COR-L47 (cell line): ENCODE results near the gene DPP9.
"Not testable (repeated sequence)": the region's sequence is repeated elsewhere in the genome, so short reads cannot be mapped to it uniquely, and the experiment has no call there.

Source experiments
- DNase-seq: peaks from one replicate; lab custom pipeline; 2025; lab: John Stamatoyannopoulos, UW

Gene DPP9

DNA sequence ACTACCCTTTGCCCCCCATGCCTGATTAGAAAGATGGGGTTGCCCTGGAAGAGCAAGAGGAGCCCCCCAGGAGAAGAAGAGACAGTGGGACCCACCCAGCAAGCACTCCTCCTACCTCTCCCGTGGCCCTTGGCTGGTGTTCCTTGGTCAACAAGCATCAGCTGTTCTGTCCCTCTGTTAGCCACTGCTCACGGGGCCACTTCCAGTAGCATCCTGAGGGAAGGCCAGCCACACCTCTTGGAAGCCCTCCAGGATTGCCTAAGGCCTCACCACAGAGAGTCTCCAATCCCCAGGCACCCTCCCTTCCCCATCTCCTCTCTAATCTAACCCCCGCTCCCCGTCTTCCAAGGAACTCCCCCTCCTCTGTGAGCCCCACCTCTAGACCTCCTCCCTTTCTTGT lies 15.1 kb upstream of the DPP9 start:
- peak; percentile 62 for DNase-seq

DNA sequence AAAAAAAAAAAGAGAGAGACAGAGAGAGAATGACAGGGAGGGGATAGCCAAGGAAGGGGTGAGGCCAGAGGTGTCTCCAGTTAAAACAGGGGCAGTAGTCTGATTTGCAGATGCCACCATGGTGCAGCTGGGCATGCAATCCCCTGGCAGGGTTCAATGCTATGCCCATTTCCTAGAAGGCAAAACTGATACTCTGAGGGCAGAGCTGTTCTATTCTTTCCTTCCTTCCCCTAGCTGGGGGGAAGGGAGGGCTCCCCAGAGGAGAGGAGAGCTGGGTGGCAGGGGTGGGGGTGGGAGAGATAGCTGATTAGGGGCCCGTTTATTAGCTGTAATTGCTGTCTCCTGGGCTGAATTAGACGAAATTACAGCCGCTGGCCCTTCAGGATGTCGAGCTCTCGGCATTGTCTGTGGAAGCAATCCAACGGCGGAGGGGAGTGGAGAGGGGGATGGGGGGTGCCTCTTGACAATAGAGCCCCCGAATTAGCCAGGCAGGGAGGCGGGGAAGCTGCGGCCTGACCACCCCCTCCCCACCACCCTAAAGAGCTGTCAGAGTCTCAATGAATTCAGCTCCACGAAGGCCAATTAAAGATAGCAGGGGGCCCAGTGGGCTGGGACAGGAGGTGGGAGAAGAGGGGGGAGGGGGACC lies 14.4 kb upstream of the DPP9 start:
- DNase-seq: peak; percentile 95

DNA sequence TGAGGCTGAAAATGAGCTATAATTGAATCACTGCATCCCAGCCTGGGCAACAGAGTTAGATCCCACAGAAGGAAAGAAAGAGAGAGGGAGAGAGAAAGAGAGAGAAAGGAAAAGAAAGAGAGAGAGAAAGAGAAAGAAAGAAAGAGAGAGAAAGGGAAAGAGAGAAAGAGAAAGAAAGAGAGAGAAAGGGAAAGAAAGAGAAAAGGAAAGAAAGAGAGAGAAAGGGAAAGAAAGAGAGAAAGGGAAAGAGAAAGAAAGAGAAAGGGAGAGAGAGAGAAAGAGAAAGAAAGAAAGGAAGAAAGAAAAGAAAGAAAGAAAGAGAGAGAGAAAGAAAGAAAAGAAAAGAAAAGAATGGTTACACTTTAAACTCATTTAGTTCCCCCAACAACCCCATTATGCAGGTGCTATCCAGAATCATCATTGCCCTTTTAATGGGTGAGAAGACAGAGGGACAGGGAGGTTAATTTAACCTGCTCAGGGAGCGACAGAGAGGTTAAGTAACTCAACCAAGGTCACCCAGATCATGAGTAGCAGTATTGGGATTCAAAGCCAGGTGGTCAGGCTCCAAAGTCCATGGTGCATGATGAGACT lies 10.2 kb upstream of the DPP9 start:
- no peak for DNase-seq

DNA sequence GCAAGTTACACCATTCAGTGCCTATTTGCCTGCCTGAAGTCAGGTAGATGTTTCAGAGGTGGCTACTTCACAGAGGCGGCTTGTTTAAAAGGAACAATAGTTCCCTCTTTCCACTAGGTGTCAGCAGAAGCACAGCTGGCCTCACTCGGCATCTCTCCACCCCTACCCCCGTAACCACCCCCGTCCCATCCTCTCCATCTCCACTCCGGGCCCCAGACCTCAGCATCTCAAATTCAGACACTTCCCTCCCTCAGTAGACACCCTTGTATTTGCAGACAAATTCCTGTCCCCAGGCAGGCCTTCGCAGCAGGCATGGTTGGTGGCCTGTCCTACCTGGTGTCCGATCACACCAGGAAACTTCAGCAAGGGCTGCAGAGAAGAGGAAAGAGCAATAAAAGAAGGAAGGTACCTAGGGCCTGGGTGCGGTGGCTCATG lies 9.1 kb upstream of the DPP9 start:
- peak; percentile 68 for DNase-seq

DNA sequence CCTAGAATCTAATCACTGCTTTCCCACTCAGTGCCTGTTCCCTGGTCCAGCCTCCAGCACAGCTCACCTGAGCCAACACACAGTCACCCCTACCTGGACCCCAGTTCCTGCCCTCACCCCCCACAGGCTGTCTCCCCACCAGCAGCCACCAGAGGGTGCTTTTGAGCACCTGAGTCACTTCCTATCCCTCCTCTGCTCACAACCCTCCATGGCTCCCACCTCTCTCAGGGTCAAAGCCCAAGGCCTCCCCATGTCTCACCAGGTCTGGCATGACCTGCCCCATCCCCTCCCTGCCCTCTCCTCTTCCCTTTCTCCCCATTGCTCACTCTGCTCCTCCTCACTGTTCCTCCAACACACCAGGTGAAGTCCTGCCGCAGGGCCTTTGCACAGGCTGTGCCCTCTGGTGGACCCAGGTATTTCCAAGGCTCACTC lies 7.1 kb upstream of the DPP9 start:
- DNase-seq: no peak

DNA sequence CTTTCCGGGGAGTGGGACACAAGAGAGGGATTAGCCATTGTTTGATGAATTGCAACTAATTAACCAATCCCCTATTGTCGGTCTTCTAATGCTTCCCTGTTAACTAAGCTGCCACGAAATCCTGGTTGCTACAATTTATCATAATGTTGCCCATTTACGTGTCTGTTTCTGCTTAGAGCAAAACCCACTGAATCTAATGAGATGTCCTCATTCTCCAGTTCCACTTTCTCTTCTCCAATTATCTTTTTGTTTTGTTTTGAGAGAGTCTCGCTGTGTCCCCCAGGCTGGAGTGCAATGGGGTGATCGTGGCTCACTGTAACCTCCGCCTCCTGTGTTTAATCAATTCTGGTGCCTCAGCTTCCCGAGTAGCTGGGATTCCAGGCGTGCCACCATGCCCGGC lies 5.2 kb upstream of the DPP9 start:
- DNase-seq: no peak

DNA sequence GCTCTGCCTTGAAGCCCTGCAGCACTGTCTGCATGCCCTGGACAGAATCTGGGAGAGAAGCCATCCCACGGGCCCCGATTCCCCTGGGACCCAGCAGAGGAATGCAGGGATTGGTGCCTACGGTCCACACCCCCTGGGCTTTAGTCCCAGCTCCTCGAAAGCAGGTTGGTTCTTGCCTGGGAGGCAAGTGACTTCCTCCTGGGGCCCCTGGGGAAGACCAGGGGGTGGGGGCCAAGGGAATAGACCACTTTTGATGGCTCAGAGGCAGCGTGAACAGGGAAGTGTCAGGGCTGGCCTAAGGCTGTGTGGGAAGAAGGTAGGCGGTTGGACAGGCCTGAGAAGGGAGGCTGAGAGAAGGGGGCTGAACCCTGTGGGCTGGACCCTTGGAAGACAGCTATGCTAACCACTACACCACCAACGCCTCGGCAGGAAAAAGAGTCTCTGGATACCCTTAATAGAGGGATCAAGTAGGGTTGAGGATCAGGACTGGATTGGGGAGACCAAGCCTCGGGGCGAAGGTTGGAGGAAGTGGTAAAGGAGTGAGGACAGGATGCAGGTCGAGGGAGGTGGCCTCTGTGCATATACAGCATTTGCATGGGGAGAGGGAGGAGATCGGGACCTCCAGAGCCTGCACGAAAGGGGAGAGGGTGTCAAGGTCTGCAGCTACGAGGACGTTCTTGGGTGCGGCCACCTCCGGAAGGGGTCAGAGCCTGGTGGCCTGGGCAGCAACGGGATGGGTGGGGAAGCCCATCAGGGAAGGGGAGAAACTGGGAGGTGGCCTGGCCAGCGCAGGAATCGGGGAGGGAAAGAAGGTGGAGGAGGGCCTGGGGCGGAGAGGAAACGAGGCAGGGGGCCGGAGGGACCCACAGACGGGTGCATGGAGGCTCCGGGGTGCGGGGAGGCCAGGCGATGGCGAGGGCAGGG lies 709 bp downstream of the DPP9 start:
- DNase-seq: no peak

DNA sequence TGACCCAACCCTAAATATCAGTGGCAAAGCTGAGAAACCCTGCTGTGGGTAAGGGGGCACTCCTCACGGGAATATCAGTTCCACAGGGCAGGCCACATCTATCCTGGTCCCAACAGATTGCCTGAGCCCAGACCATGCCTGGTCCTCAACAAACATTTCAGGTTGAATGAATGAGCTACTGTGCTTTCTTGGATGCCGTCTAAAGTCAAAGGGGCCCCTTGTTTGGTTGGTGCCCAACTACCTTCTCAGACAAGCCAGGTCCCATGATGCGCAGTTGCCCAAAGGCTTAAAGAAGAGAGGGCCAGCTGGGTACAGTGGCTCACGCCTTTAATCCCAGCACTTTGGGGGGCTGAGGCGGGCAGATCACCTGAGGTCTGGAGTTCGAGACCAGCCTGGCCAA lies 2.4 kb downstream of the DPP9 start:
- DNase-seq: no peak

DNA sequence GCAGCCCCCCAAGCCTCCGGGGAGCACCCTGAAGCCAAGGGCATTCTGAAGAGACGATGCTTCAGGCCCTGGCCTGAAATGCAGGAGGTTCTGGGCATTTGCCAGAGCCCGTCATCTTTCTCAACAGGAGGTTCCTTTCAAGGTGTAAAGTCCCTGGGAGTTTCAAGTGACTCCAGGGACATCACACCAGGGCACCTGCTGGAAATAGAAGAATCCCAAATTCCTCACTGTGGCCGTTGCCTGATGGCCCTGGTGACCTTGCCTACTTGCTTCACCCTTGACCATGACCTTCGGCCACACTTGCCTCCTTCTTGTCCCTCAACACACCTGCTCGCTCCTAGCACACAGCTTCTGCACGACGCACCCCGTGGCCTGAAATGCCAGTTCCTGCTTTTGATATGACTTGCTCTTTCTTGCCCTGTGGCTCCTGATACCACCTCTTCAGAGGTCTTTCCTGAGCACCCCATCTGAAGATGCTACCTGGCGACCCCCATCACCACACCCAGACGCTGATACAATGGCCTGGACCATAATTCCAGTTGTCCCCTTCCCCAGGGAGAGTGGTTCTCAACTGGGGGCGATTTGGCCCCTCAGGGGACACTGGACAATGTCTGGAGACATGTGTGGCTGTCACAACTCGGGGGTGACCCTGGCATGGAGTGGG lies 3.5 kb downstream of the DPP9 start:
- no peak for DNase-seq

DNA sequence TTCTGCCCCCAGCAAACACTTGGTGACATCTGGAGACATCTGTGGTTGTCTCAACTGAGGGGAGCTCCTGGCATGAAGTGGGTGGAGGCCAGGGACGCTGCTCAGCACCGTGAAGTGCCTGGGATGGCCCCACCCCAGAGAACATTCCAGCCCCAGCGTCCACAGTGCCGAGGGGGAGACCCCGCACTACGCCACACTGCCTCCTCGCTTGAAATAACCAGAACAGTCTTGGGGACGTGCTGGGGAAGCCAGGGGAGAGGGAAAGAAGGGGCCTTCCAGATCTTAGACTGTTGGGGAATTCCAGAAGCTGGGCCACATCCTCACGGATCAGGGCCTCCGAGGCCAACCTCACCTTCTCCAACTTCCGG lies 4.2 kb downstream of the DPP9 start:
- no peak for DNase-seq

DNA sequence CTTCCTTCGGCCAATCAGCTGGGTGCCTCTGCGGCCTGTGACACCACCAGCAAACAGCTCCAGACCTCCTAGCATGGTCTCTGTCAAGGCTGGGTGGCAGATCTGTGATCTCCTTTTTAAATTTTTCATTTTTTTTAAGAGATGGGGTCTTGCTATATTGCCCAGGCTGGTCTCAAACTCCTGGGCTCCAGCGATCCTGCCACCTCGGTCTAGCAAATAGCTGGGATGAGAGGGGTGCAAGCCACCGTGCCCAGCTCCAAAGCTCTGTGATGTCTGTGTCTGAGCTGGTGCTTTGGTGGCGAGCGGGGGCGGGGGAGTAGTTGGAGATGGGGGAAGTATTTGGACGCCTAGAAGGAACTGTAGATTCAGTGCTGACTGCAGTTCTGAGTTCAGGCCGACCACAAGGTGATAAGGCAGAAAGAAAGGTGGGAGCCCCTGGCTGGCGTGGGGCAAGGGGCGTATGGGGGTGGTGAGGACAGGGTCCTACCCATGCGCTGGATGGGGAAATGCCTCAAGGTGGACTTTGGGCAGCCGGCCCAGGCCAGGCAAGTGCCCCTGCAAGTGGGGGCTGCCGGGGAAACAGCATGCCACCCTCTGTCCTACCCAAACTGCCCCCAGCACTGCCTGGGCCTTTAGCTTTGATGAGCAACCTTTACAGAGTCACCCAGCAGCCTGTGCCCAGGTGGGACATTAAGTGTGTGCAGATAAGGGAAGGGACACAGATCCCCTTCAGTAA lies 5.5 kb downstream of the DPP9 start:
- no peak for DNase-seq

DNA sequence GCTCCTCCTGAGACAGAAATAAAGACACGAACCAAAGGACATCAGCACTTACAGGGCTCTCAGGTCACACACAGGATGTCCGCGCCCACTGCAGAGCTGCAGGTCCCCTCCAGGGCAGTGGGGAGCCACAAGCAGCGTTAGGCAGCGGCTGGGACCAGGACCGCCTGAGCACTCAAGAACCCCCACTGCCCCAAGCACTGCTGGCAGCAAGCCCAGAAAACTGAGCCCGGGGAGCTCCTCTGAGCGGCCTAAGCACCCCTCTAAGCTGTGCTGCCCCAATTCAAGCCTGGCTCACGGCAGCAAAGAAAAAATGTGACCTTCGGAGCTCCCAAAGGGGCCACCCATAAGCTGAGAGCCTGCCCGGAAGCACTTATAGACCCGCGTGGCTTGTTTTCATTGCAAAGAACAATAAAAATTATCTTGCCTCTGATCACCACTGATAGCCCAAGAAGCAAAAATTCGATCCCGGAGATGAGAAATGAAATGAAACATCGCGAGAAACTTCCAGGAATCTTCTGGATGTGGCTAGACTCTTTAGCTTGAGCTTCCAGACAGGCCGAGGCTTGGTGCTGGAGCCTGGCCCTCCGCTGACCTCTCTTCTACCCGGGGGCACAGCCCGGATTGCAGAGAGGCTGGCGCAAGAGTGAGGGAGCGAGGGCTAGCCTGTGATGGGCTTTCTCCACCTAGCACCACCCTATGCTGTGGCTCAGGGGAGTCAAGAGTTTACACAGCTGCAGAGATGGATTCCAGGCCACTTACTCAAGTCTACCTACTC lies 6.3 kb downstream of the DPP9 start:
- no peak for DNase-seq

DNA sequence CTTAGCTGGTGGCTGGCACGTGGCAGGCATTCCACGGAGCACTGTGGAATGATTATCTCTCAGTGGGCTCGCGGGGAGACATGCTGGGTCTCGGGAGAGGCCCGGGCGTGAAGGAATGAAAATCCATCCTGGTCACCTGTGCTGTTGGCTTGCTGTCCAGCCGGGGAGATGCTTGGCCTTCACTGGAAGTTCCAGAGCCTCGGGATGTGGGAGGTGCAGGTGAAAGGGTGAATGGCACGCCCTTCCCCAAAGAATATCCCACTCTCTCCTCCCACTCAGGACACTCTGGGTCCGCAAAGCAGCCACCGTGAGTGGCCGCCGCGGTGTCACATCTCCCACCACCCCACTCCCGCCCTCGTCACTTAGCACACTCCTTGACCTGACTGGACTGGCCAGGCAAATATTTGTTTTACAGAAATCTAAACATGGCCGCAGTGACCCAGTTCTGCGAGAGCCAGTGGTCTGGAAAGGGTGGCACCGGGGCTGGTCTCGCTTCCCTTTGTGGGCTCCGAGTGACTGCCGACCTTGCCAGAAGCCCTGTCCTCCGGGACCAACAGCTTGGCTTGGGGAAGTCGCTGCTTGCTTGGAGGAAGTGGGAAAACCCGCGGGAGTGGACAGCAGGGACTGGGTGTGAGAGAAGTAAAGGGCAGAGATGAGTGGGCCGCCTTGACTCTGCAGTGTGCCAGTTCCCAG lies 8.0 kb downstream of the DPP9 start:
- DNase-seq: no peak

DNA sequence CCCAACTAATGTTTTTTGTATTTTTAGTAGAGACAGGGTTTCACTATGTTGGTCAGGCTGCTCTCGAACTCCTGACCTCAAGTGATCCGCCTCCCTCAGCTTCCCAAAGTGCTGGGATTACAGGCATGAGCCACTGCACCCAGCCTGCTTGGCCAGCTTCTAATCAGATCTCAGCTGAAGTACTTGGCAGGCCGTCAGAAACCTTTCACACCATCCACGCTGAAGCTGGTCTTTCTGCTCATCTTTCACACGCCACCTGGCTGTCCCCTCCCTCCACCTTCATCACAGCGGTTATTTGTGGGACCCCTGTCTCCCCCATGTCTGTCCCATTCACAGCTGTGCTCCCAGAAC lies 8.5 kb downstream of the DPP9 start:
- not testable (repeated sequence) for DNase-seq

DNA sequence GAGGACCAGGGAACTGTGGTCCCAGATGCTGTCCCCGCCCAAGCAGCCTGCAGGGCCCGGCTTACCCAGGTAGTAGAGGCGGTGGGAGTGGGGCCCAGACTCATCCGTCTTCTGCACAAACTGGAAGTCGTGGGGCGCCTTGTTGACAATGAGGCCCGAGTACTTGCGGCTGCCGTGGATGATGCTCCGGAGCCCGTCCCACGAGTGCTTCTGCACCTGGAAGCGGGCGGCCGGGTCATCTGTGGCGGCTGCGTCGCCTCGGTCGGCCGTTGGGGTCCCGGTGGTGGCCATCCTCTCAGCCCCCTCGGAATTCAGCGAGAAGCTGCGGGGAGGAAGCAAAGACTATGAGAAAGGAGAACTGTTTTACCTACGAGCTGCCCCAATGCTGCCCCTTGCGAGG lies 9.6 kb downstream of the DPP9 start:
- DNase-seq: no peak

DNA sequence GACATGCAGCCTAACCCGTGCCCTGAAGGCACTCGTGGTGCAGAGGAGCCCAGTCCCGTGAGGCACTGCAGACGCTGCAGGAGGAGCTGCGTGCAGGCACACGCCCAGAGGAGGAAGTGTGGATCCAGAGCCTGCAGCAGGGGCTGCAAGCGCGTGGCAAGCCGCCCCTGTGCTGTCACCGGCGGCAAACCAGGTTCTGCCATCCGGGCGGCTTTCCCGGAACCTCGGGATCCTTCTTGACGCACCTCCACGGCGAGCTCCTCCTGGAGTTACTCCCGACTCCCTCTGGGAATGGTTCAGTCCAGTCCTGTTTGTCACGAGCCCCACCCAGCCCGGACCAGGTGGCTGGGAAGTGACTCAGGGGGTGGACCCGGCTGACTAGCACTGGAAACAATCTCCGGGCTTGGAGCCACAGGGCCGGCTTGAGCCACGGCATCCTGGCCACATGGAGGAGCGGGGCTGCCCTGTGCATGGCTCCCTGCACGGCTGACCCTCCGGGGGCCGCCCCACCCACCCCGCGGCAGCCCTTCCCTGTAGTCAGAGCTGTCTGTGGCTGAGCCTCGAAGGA lies 10.2 kb downstream of the DPP9 start:
- no peak for DNase-seq

DNA sequence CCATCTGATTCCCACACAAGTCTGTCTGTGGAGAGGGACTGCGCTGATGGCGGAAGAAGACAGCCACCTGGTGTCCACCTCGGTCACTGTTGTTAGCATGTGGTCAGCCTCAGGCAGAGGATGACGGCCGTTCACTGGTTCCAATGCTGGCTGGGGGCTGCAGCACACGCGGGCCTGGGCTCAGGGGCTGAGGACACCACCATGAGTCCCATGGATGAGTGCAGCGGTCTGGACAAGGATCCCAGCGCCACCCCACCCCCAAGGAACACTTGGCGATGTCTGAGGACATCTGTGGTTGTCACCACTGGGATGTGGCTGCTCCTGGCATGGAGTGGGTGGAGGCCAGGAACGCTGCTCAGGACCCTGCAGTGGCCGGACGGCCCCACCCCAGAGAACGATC lies 10.9 kb downstream of the DPP9 start:
- no peak for DNase-seq

DNA sequence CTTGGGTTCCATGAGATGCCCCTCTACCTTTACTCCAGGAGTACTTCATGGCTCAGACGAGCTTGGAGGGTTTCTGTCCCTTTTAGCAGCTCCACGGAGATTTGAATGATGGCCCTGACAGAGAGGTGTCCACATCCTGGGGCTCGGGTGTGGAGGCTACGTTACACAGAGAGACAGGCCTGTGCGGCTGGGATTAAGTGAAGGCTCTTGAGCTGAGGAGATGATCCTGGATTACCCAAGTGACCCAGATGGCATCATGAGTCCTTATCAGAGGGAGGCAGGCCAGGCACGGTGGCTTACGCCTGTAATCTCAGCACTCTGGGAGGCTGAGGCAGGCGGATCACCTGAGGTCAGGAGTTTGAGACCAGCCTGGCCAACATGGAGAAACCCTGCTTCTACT lies 12.4 kb downstream of the DPP9 start:
- no peak for DNase-seq

DNA sequence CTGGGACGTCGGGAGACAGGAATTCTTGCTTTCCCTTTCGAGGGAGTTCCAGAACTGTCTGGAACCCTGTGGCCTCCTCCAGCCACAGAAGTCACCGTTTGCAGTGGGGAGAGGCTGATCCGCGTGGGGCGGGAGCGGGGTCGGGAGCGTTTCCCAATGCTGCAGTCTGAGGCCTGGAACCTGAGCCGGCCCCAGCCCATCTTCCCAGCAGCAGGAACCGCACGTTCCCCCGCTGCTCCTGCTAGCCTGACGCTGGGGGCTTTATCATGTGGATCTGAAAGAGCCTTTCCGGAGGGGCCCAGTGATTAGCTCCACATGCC lies 13.4 kb downstream of the DPP9 start:
- DNase-seq: no peak
